B cell (primary cell): ENCODE results near the gene HSDL2.

ENCODE experiments used
- CTCF ChIP-seq: fragments of 200-600 bp; IDR thresholded peaks from one replicate; pipeline ENCODE4 v1.8.0; 2022; ENCODE audit warnings: antibody characterized with exemption, mild to moderate bottlenecking
- EZH2 ChIP-seq: IDR thresholded peaks from 2 replicates; pipeline ENCODE4 v1.6.1; 2012; ENCODE audit warnings: borderline replicate concordance, low read depth, mild to moderate bottlenecking, moderate library complexity, low read length; ENCODE audit not compliant: insufficient read depth, poor library complexity, severe bottlenecking

GRCh38 chr9:112411626-112412027 is 31.7 kb downstream of the HSDL2 start:
- TF ChIP-seq CTCF (no peak), EZH2 (no peak)
